Measurements from ENCODE around the gene DNMT3A.

The DNMT3A gene

GRCh38 chr2:25304826-25305596, 36.7 kb downstream of the DNMT3A start:
- no peak for DNase-seq (ENCODE audit: low read depth)

GRCh38 chr2:25304321-25304720, 37.4 kb downstream of the DNMT3A start:
- DNase-seq (ENCODE audit: low read depth): no peak

- DNase-seq (ENCODE audit: low read depth): no peak
Observed at GRCh38 chr2:25303633-25304236, 38.0 kb downstream of the DNMT3A start.

- no peak for DNase-seq (ENCODE audit: low read depth)
Observed at GRCh38 chr2:25302758-25303375, 38.9 kb downstream of the DNMT3A start.

- DNase-seq (ENCODE audit: low read depth): peak; percentile 86
Observed at GRCh38 chr2:25301453-25302352, 40.0 kb downstream of the DNMT3A start.

- DNase-seq (ENCODE audit: low read depth): no peak
Observed at GRCh38 chr2:25300001-25300400, 41.7 kb downstream of the DNMT3A start.

GRCh38 chr2:25298776-25299431, 42.8 kb downstream of the DNMT3A start:
- DNase-seq (ENCODE audit: low read depth): no peak

- no peak for DNase-seq (ENCODE audit: low read depth)
Observed at GRCh38 chr2:25297738-25298137, 44.0 kb downstream of the DNMT3A start.

GRCh38 chr2:25295621-25296020, 46.1 kb downstream of the DNMT3A start:
- no peak for DNase-seq (ENCODE audit: low read depth)

GRCh38 chr2:25294573-25295462, 46.9 kb downstream of the DNMT3A start:
- DNase-seq (ENCODE audit: low read depth): peak; percentile 10

- DNase-seq (ENCODE audit: low read depth): no peak
Observed at GRCh38 chr2:25293958-25294562, 47.7 kb downstream of the DNMT3A start.

GRCh38 chr2:25293145-25293544, 48.6 kb downstream of the DNMT3A start:
- DNase-seq (ENCODE audit: low read depth): no peak

- DNase-seq (ENCODE audit: low read depth): no peak
Observed at GRCh38 chr2:25292408-25292807, 49.3 kb downstream of the DNMT3A start.

GRCh38 chr2:25290811-25291495, 50.8 kb downstream of the DNMT3A start:
- no peak for DNase-seq (ENCODE audit: low read depth)

GRCh38 chr2:25286723-25287483, 54.8 kb downstream of the DNMT3A start:
- DNase-seq (ENCODE audit: low read depth): no peak

- peak; percentile 50 for DNase-seq (ENCODE audit: low read depth)
Observed at GRCh38 chr2:25286025-25286400, 55.7 kb downstream of the DNMT3A start.

- DNase-seq (ENCODE audit: low read depth): no peak
Observed at GRCh38 chr2:25285265-25286024, 56.3 kb downstream of the DNMT3A start.

GRCh38 chr2:25284756-25285155, 57.0 kb downstream of the DNMT3A start:
- DNase-seq (ENCODE audit: low read depth): no peak

Data from ELR (cell line).